Thoracic aorta (tissue), 2 donors: ENCODE measurements around the gene IGFBP5. TPM values are rescaled to one million over a fixed set of nuclear protein-coding genes. Genes with fewer than 3 reads are reported as not detected.
A peak's percentile ranks its signal among the peaks of the same experiment; 100 is the strongest.

ENCODE experiments used
- ATAC-seq: fragments of 150-250 bp; one replicate; pipeline ENCODE4 v1.8.0; 2017; ENCODE audit warnings: low read depth; ENCODE audit not compliant: insufficient number of reproducible peaks, low FRiP score
- DNase-seq: peaks from one replicate; pipeline ENCODE4 v3.0.0-alpha.2; 2020; ENCODE audit warnings: low spot score
- H3K27ac ChIP-seq, 2 donors: fragments of 200-600 bp; sonication (generic); 1 replicate in 1 of 2; 2 replicates in 1 of 2; pipeline ENCODE4 v1.5.1; 2016; ENCODE audit warnings: mild to moderate bottlenecking in 2 of 2, moderate library complexity in 2 of 2
- H3K27me3 ChIP-seq: fragments of 200-600 bp; sonication (generic); replicated peaks from 2 replicates; pipeline ENCODE4 v1.6.0; 2016; ENCODE audit warnings: mild to moderate bottlenecking; ENCODE audit not compliant: insufficient read depth
- H3K36me3 ChIP-seq: fragments of 200-600 bp; sonication (generic); one replicate; pipeline ENCODE4 v1.5.1; 2016
- H3K4me1 ChIP-seq, 2 donors: fragments of 200-600 bp; sonication (generic); 1 replicate in 1 of 2; 2 replicates in 1 of 2; pipeline versions ENCODE4 v1.5.1 to v1.6.0; 2016; ENCODE audit warnings: low read depth in 2 of 2, mild to moderate bottlenecking in 1 of 2; ENCODE audit not compliant: control insufficient read depth in 1 of 2
- H3K4me3 ChIP-seq: fragments of 200-600 bp; sonication (generic); 2 replicates; pipeline ENCODE4 v1.5.1; 2016; ENCODE audit warnings: mild to moderate bottlenecking
- H3K9me3 ChIP-seq: fragments of 200-600 bp; sonication (generic); 2 replicates; pipeline ENCODE4 v1.5.1; 2016
- total RNA-seq, 2 donors: library from RNA; depleted of rRNA; stranded (reverse); fragments of >200 nt; gene quantifications; one replicate each; pipeline versions ENCODE4 v1.1.0 to v1.2.3, GENCODE V29; 2016
- TF ChIP-seq, protein P1 (sequence below): fragments of 200-600 bp; sonication (generic); IDR thresholded peaks from one replicate; pipeline ENCODE4 v1.5.1; 2019; ENCODE audit warnings: antibody characterized with exemption

IGFBP5 gene
- total RNA-seq, 2 donors from 2014 or later: 482 to 2,105 TPM

DNA sequence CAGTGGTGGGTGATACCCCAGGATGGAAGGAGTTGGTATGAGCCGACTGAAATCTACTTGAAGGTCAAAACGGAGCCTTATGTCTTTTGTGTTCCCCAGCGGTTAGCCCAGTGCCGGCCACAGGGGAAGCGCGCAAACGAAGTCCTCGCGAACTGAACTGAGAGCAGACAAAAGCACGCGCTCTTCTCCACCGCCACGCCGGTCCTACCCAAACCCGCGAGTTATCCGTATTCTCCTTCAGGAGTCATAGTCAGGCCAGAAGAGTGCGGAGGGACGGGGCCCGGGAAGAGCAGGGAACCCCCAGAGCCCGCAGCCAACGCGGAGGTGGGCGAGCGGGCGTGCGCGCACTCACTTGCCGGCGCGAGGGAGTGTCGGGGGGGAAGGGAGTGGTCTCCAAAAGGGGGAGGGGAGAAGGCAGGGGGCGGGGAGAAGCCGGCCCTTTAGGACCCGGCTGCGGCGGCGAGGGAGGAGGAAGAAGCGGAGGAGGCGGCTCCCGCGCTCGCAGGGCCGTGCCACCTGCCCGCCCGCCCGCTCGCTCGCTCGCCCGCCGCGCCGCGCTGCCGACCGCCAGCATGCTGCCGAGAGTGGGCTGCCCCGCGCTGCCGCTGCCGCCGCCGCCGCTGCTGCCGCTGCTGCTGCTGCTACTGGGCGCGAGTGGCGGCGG is 62.3 kb downstream of the IGFBP5 start, which contains the start of gene IGFBP2:
IGFBP2 (plus strand) TSS at position 469 of the 664 bp plus-strand sequence; CDS start at position 573, 104 bp downstream.
- H3K27me3 ChIP-seq: no peaks in the 10 kb centered on the region
- peak within 1 kb of the TSS; percentile 87 to 91 for H3K27ac ChIP-seq
- H3K36me3 ChIP-seq: no peaks in the 10 kb centered on the region
- peaks cover 0 to 32% of the 10 kb centered on the region in 2 donors for H3K4me1 ChIP-seq
- H3K4me3 ChIP-seq: peak within 1 kb of the TSS; percentile 90
- ATAC-seq: peak; percentile 24
- H3K9me3 ChIP-seq: no peaks in the 10 kb centered on the region
- DNase-seq: no peak
- TF ChIP-seq, protein P1, sequence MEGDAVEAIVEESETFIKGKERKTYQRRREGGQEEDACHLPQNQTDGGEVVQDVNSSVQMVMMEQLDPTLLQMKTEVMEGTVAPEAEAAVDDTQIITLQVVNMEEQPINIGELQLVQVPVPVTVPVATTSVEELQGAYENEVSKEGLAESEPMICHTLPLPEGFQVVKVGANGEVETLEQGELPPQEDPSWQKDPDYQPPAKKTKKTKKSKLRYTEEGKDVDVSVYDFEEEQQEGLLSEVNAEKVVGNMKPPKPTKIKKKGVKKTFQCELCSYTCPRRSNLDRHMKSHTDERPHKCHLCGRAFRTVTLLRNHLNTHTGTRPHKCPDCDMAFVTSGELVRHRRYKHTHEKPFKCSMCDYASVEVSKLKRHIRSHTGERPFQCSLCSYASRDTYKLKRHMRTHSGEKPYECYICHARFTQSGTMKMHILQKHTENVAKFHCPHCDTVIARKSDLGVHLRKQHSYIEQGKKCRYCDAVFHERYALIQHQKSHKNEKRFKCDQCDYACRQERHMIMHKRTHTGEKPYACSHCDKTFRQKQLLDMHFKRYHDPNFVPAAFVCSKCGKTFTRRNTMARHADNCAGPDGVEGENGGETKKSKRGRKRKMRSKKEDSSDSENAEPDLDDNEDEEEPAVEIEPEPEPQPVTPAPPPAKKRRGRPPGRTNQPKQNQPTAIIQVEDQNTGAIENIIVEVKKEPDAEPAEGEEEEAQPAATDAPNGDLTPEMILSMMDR: peak; percentile 9

DNA sequence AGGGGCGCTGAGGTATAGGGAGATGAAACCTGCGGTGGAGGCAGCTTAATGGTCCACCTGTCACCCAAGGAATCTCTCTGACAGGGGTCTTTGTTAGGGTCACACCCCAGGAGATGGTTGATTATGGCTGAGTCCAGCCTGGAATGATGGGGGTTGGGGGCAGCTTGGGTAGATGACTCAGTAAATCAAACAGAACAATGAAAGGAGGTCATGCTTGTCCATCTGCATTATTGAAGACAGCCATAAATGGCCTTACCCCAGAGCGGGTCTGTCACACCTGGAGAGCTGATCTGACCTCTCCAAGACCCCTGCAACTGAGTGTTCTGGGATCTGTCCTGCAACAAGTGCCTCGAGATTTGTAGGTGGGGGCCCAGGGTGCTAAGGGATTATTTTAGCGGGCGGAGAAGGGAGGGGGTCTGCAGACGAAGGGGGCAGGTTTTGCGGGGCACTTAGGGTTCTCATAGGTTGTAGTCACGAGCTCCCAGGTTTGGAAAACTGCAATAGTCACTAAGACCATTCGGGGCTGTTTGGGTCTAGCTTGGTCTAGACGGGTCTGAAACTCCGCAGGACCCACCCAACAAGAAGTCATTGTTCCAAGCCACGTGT is 62.9 kb downstream of the IGFBP5 start:
- Histone ChIP-seq H3K4me3 (peak overlapping the region; percentile 76), H3K27ac (peak overlapping the region; percentile 68 to 71), H3K4me1 (peaks cover 0 to 25% of the 10 kb centered on the region in 2 donors), H3K27me3 (no peaks in the 10 kb centered on the region), H3K36me3 (no peaks in the 10 kb centered on the region), H3K9me3 (no peaks in the 10 kb centered on the region)
- DNase-seq (no peak), ATAC-seq (no peak)
- TF ChIP-seq, protein P1: no peak

DNA sequence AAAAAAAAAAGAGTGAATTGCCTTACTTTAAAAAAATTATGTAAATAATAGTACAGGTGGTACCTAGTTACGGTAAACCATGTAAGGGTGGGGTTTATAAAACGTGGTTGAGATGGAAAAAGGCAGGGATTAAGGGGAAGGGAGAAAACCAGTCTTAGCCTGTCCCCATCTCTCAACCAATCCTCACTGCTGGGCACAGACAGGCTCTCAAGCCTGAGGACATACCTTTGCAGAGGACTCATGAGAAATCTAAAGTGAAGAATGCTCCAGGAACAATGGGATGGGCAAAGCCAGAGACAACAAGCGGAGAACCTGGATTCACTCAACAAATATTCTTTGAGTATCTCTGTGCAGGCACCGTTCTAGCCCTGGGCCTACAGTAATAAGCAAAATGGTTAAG is 65.6 kb downstream of the IGFBP5 start:
- DNase-seq: no peak
- peaks cover 0 to 7% of the 10 kb centered on the region in 2 donors for H3K4me1 ChIP-seq
- H3K9me3 ChIP-seq: no peaks in the 10 kb centered on the region
- no peaks in the 10 kb centered on the region for H3K27me3 ChIP-seq
- no peak for ATAC-seq
- no peaks in the 10 kb centered on the region for H3K36me3 ChIP-seq
- TF ChIP-seq, protein P1: no peak
- no peak overlapping the region for H3K27ac ChIP-seq
- no peak overlapping the region for H3K4me3 ChIP-seq

DNA sequence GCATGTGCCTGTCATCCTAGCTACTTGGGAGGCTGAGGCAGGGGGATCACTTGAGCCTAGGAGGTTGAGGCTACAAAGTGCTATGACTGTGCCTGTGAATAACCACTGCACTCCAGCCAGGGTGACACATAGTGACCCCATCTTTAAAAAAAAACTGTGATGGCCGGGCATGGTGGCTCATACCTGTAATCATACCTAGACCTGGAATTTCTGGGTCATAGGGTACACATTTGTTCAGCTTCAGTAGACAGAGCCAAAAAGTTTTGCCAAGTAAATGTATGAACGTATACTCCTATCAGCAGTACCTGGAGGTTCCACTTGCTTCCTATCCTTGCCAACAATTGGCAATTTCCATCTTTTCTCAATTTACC is 68.5 kb downstream of the IGFBP5 start:
- TF ChIP-seq, protein P1: no peak
- Histone ChIP-seq H3K4me1 (peaks cover 3 to 10% of the 10 kb centered on the region in 2 donors), H3K27me3 (no peaks in the 10 kb centered on the region), H3K4me3 (no peak overlapping the region), H3K27ac (no peak overlapping the region), H3K36me3 (no peaks in the 10 kb centered on the region), H3K9me3 (no peaks in the 10 kb centered on the region)
- no peak for DNase-seq
- ATAC-seq: no peak

DNA sequence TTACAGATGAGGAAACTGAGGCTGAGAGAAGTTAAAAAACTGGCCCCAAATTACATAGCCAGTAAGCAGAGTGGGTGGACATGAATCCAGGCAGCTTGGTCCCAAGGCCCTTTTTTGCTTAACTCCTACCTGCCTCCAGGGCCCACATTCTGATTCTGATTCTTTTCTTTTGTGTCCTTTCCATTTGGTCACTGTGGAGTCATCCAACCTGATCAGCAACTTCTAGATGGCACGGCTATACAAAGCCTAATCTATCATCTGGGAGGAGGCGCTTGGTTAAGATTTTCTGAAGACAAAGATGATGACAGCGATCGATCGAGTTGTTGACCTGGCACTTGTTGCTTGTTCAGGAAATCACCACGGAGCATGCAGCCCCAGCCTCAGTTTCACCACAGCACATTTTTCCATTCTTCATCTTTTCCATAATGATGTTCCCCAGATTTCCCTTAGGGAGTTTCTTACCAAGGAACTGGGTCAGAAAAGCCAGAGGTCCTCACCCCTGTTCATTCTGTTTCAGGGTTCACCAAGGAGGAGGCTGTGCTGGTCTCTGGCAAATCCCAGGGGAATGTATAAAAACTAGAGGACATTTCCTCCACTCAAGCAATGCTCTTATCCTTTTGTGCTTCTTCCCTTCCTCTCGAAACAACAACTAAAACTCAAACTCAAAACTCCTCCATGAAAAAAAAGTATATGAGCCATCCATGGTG is 69.0 kb downstream of the IGFBP5 start:
- no peak for ATAC-seq
- Histone ChIP-seq H3K4me1 (peaks cover 8 to 15% of the 10 kb centered on the region in 2 donors), H3K4me3 (no peak overlapping the region), H3K27ac (no peak overlapping the region), H3K9me3 (no peaks in the 10 kb centered on the region), H3K36me3 (no peaks in the 10 kb centered on the region), H3K27me3 (no peaks in the 10 kb centered on the region)
- TF ChIP-seq, protein P1: no peak
- DNase-seq: no peak
